SK-N-SH (cell line): ENCODE data around the gene CCDC27. TPM values are rescaled to one million over a fixed set of nuclear protein-coding genes. Genes with fewer than 3 reads are reported as not detected.

Source experiments
- CTCF ChIA-PET: fragments of 300-600, 350-600 bp; formaldehyde crosslinking; extraction: SDS; loops from one replicate; lab custom pipeline; 2021; lab: Yijun Ruan, JAX
- POLR2A ChIA-PET: fragments of 350-600 bp; sonication (Branson Sonifier 250); formaldehyde crosslinking; extraction: SDS; loops from one replicate; lab custom pipeline; 2020; ENCODE audit warnings: antibody characterized with exemption, inconsistent platforms; lab: Yijun Ruan, JAX
- DNase-seq: peaks from one replicate; pipeline ENCODE4 v3.0.0; 2012
- H2AFZ ChIP-seq: fragments of 200-600 bp; sonication (generic); 2 replicates; pipeline ENCODE4 v1.8.1; 2016; ENCODE audit warnings: antibody characterized with exemption, mild to moderate bottlenecking, low read depth
- H3F3A ChIP-seq: fragments of 200-600 bp; sonication (generic); replicated peaks from 2 replicates; pipeline ENCODE3; 2016; ENCODE audit warnings: antibody characterized with exemption, mild to moderate bottlenecking; ENCODE audit not compliant: insufficient read depth
- H3K27ac ChIP-seq, 2 experiments: fragments of 200-500 bp in 1 of 2; fragments of 200-600 bp in 1 of 2; sonication (Bioruptor generic) in 1 of 2; sonication (generic), shearing (Covaris generic) in 1 of 2; 2 replicates each; pipeline versions ENCODE4 v1.5.1 to v1.6.1; 2014 to 2016; ENCODE audit warnings: low read depth in 2 of 2, inconsistent platforms in 1 of 2, low read length in 1 of 2, mild to moderate bottlenecking in 1 of 2, mixed read lengths in 1 of 2
- H3K27me3 ChIP-seq: fragments of 200-600 bp; sonication (generic), shearing (Covaris generic); 2 replicates; pipeline ENCODE4 v1.6.1; 2016; ENCODE audit warnings: mixed run types; ENCODE audit not compliant: insufficient read depth
- H3K36me3 ChIP-seq, 2 experiments: fragments of 200-500 bp in 1 of 2; fragments of 200-600 bp in 1 of 2; sonication (Bioruptor generic) in 1 of 2; sonication (generic) in 1 of 2; replicated peaks in 1 of 2; 2 replicates each; pipeline versions ENCODE3 to v1.5.1; 2014 to 2016; ENCODE audit warnings: low read length in 1 of 2, mild to moderate bottlenecking in 1 of 2; ENCODE audit not compliant: insufficient read depth in 2 of 2, control insufficient read depth in 1 of 2
- H3K4me1 ChIP-seq, 2 experiments: fragments of 200-500 bp in 1 of 2; fragments of 200-600 bp in 1 of 2; sonication (Bioruptor generic) in 1 of 2; sonication (generic), shearing (Covaris generic) in 1 of 2; 2 replicates each; pipeline versions ENCODE4 v1.5.1 to v1.6.1; 2014 to 2016; ENCODE audit warnings: low read depth in 1 of 2, low read length in 1 of 2, mixed run types in 1 of 2; ENCODE audit not compliant: insufficient read depth in 2 of 2, control insufficient read depth in 1 of 2
- H3K4me2 ChIP-seq: fragments of 200-600 bp; sonication (generic), shearing (Covaris generic); 2 replicates; pipeline ENCODE4 v1.6.1; 2017; ENCODE audit warnings: mixed run types
- H3K4me3 ChIP-seq, 2 experiments: fragments of 200-500 bp in 1 of 2; fragments of 200-600 bp in 1 of 2; sonication (Bioruptor generic) in 1 of 2; sonication (generic), shearing (Covaris generic) in 1 of 2; 2 replicates each; pipeline versions ENCODE4 v1.5.1 to v1.8.1; 2014 to 2016; ENCODE audit warnings: low read depth in 2 of 2, inconsistent platforms in 1 of 2, low read length in 1 of 2, mild to moderate bottlenecking in 1 of 2, mixed read lengths in 1 of 2, moderate library complexity in 1 of 2
- H3K79me2 ChIP-seq: fragments of 200-600 bp; sonication (generic); 2 replicates; pipeline ENCODE4 v1.8.1; 2017; ENCODE audit warnings: mild to moderate bottlenecking; ENCODE audit not compliant: insufficient read depth
- H3K9ac ChIP-seq: fragments of 200-600 bp; sonication (generic); 2 replicates; pipeline ENCODE4 v1.6.1; 2017; ENCODE audit warnings: mixed run types
- H3K9me2 ChIP-seq: fragments of 200-600 bp; sonication (generic); 2 replicates; pipeline ENCODE4 v1.6.1; 2017; ENCODE audit warnings: mixed run types
- H3K9me3 ChIP-seq: fragments of 200-600 bp; sonication (generic); 2 replicates; pipeline ENCODE4 v1.6.1; 2017; ENCODE audit warnings: mixed run types, mild to moderate bottlenecking, moderate library complexity
- H4K20me1 ChIP-seq: fragments of 200-600 bp; sonication (generic); 2 replicates; pipeline ENCODE4 v1.6.1; 2017; ENCODE audit warnings: mild to moderate bottlenecking, mixed run types; ENCODE audit not compliant: insufficient read depth
- ELF1 ChIP-seq: IDR thresholded peaks from 2 replicates; pipeline ENCODE4 v1.4.0; 2012
- FOSL2 ChIP-seq: IDR thresholded peaks from 2 replicates; pipeline ENCODE4 v1.4.0; 2012; ENCODE audit warnings: low read depth, mild to moderate bottlenecking, moderate library complexity, borderline replicate concordance
- FOXJ3 ChIP-seq: sonication (generic); formaldehyde crosslinking; IDR thresholded peaks from 2 replicates; pipeline ENCODE4 v1.5.1; 2020; ENCODE audit warnings: mild to moderate bottlenecking, missing genetic modification reagents
- GABPA ChIP-seq: IDR thresholded peaks from 2 replicates; pipeline ENCODE4 v1.4.0; 2012; ENCODE audit warnings: low read depth, mild to moderate bottlenecking
- IRF3 ChIP-seq: fragments of 150-350 bp; IDR thresholded peaks from 2 replicates; pipeline ENCODE4 v1.6.1; 2016; ENCODE audit warnings: mild to moderate bottlenecking, low read depth, low read length
- JUND ChIP-seq: IDR thresholded peaks from 2 replicates; pipeline ENCODE4 v1.4.0; 2012
- MAX ChIP-seq: IDR thresholded peaks from 2 replicates; pipeline ENCODE4 v1.4.0; 2012; ENCODE audit warnings: low read depth
- MEF2A ChIP-seq: IDR thresholded peaks from 2 replicates; pipeline ENCODE4 v1.4.0; 2012; ENCODE audit warnings: low read depth, borderline replicate concordance
- NFIC ChIP-seq: IDR thresholded peaks from 2 replicates; pipeline ENCODE4 v1.4.0; 2012; ENCODE audit warnings: borderline replicate concordance
- PBX3 ChIP-seq: IDR thresholded peaks from 2 replicates; pipeline ENCODE4; 2012
- POLR2AphosphoS5 ChIP-seq: IDR thresholded peaks from 2 replicates; pipeline ENCODE4 v1.6.1; 2012; ENCODE audit warnings: low read depth, low read length
- RAD21 ChIP-seq: IDR thresholded peaks from 2 replicates; pipeline ENCODE4 v1.6.1; 2012; ENCODE audit warnings: mild to moderate bottlenecking, low read length
- RCOR1 ChIP-seq: fragments of 150-350 bp; IDR thresholded peaks from 2 replicates; pipeline ENCODE4 v1.6.1; 2017; ENCODE audit warnings: antibody characterized with exemption, low read length
- RFX5 ChIP-seq: IDR thresholded peaks from 2 replicates; pipeline ENCODE4 v1.6.1; 2012; ENCODE audit warnings: mild to moderate bottlenecking, improper control_type of control experiment, low read length
- SIN3A ChIP-seq: IDR thresholded peaks from 2 replicates; pipeline ENCODE4 v1.6.1; 2012; ENCODE audit warnings: low read depth, mild to moderate bottlenecking, low read length, moderate library complexity, borderline replicate concordance
- SMC3 ChIP-seq: IDR thresholded peaks from 2 replicates; pipeline ENCODE4 v1.6.1; 2012; ENCODE audit warnings: low read depth, low read length, improper control_type of control experiment
- TAF1 ChIP-seq: IDR thresholded peaks from 2 replicates; pipeline ENCODE4 v1.6.1; 2012; ENCODE audit warnings: low read depth, mild to moderate bottlenecking, low read length, moderate library complexity, borderline replicate concordance
- TCF12 ChIP-seq: IDR thresholded peaks from 2 replicates; pipeline ENCODE4 v1.4.0; 2012
- TEAD4 ChIP-seq: IDR thresholded peaks from 2 replicates; pipeline ENCODE4 v1.4.0; 2012; ENCODE audit warnings: mild to moderate bottlenecking, borderline replicate concordance; ENCODE audit not compliant: insufficient read depth
- USF1 ChIP-seq: IDR thresholded peaks from 2 replicates; pipeline ENCODE4 v1.4.0; 2012; ENCODE audit warnings: low read depth, borderline replicate concordance
- USF2 ChIP-seq: fragments of 150-350 bp; IDR thresholded peaks from 2 replicates; pipeline ENCODE4 v1.6.1; 2017; ENCODE audit warnings: antibody characterized with exemption, low read length, low read depth, borderline replicate concordance
- YY1 ChIP-seq: IDR thresholded peaks from 2 replicates; pipeline ENCODE4 v1.4.0; 2012; ENCODE audit warnings: low read depth, mild to moderate bottlenecking
- WGBS: methylation state at CpG from one replicate; pipeline ENCODE4 v1.1.6; 2017; ENCODE audit warnings: low lambda C conversion rate; 5-methylcytosine and 5-hydroxymethylcytosine counted together
- polyA plus RNA-seq, 3 experiments: library from polyadenylated mRNA; depleted of rRNA; stranded (reverse); fragments of >200 nt; gene quantifications; 2 replicates each; pipeline ENCODE4 v1.2.3, GENCODE V29; 2012

The CCDC27 gene
- polyA plus RNA-seq, 1 of the 3 experiments (the other 2 are of a cell fraction), result not detected

- Histone ChIP-seq H4K20me1 (no peaks in the 10 kb centered on the region), H3K27me3 (no peaks in the 10 kb centered on the region), H3K27ac (no peak overlapping the region), H2AFZ (no peak overlapping the region), H3F3A (no peaks in the 10 kb centered on the region), H3K9ac (no peak overlapping the region), H3K36me3 (peaks cover 8 to 48% of the 10 kb centered on the region in 2 experiments), H3K9me2 (no peaks in the 10 kb centered on the region), H3K9me3 (no peaks in the 10 kb centered on the region), H3K4me1 (peaks cover 0 to 39% of the 10 kb centered on the region in 2 experiments; a peak in 1 of 4 replicates), H3K4me2 (no peak overlapping the region), H3K4me3 (no peak overlapping the region), H3K79me2 (no peaks in the 10 kb centered on the region)
- TF ChIP-seq SIN3A (no peak), TEAD4 (no peak), MAX (no peak), NFIC (no peak), YY1 (no peak), PBX3 (no peak), RCOR1 (no peak), IRF3 (no peak), SMC3 (no peak), USF2 (no peak), RFX5 (no peak), GABPA (no peak), TCF12 (no peak)
- ChIA-PET CTCF (no interaction called here), POLR2A (no interaction called here)
- DNase-seq, result no peak
- WGBS, result 96% methylated on average over 20 of the region's 20 CpGs
Observed at GRCh38 chr1:3779912-3780416, 27.7 kb downstream of the CCDC27 start.

GRCh38 chr1:3780901-3781300, 28.7 kb downstream of the CCDC27 start:
- no peak overlapping the region for H3K4me2 ChIP-seq
- ChIA-PET POLR2A (no interaction called here), CTCF (no interaction called here)
- H3K4me1 ChIP-seq, result peaks cover 0 to 30% of the 10 kb centered on the region in 2 experiments; a peak in 1 of 4 replicates
- H4K20me1 ChIP-seq, result no peaks in the 10 kb centered on the region
- H3K9me2 ChIP-seq, result no peaks in the 10 kb centered on the region
- H3K9me3 ChIP-seq, result no peaks in the 10 kb centered on the region
- DNase-seq, result no peak
- no peak for TF ChIP-seq RFX5
- no peak for TF ChIP-seq POLR2AphosphoS5
- TF ChIP-seq SIN3A, result no peak
- no peak for TF ChIP-seq YY1
- TF ChIP-seq GABPA, result no peak
- no peak for TF ChIP-seq FOSL2
- no peak for TF ChIP-seq ELF1
- TF ChIP-seq FOXJ3 (CRISPR knock-in tag), result no peak
- no peak for TF ChIP-seq JUND
- no peak for TF ChIP-seq PBX3
- TF ChIP-seq MEF2A, result no peak
- TF ChIP-seq RAD21, result no peak
- no peak for TF ChIP-seq USF1
- no peak for TF ChIP-seq TAF1
- no peak overlapping the region for H3K27ac ChIP-seq
- H2AFZ ChIP-seq, result no peak overlapping the region
- H3K36me3 ChIP-seq, result peaks cover 12 to 55% of the 10 kb centered on the region in 2 experiments
- H3K79me2 ChIP-seq, result no peaks in the 10 kb centered on the region
- H3F3A ChIP-seq, result no peaks in the 10 kb centered on the region
- H3K9ac ChIP-seq, result no peak overlapping the region
- no peak overlapping the region for H3K4me3 ChIP-seq
- 89% methylated on average over 20 of the region's 21 CpGs for WGBS
- no peaks in the 10 kb centered on the region for H3K27me3 ChIP-seq
